ENCODE results near the gene DMBX1.

The DMBX1 gene

DNA sequence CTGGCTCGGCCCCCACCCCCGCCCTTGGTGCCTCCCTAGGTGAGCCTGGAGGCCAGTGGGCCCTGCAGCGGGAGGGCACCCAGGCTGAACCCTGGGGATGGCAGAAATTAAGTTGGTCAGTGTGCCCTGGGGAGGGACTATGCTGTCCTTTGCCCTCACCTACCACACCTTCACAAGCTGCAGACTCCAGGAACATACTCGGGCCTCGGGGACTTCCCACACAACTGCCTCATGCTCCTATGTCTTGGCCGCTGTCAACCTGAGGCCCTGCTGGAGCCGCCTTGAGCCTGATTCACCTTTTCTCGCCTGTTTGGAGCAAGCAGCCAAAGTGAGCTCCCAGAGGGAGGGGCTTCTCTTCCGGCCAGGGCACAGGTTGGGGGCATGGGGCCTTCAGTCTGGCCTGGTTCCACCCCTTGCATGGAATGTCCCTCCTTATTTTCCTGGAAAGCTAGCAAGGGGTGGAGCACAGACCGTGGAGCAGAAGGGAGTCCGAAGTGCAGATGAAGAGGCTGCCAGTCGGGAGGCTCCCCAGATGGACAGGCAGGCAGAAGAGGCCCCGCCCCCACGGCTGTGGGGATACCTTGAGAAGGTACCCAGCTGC lies 37.2 kb downstream of the DMBX1 start:
- DNase-seq = no peak

DNA sequence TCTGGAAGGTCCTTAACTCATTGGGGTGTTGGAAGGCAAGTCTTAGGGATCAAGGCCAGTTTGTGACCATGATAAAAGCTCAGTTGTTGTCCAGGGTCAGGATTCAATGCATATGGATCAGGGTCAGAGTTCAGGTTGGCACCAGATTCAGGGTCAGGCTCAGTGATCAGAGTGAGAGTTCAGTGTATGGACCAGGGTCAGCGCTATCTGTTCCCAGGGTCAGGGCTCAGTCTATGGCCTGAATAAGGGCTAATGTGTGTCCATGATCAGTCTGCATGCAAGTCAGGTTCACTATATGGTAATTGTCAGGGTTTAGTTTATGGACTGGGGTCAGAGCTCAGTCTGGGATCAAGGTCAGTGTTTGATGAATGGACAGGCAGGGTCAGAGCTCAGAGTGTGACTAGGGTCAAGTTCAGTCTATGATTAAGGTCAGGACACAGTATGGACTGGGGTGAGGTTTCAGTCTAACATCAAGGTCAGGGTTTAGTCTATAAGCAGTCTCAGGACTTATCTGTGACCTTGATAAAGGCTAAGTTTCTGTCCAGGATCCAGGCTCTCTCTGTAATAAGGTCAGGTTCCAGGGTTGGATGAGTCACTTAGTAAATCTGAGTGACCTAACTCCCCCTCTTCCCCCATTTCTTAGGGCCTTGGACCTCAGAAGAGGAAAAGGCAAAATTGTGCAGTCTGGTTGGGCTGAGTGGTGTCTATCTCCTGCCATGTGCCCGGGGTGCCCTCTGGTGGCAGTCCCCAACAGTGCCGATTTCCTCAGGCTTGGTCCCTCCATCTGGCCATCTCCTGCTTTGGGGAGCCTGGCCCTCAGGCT lies 38.0 kb downstream of the DMBX1 start:
- DNase-seq = peak; percentile 68

DNA sequence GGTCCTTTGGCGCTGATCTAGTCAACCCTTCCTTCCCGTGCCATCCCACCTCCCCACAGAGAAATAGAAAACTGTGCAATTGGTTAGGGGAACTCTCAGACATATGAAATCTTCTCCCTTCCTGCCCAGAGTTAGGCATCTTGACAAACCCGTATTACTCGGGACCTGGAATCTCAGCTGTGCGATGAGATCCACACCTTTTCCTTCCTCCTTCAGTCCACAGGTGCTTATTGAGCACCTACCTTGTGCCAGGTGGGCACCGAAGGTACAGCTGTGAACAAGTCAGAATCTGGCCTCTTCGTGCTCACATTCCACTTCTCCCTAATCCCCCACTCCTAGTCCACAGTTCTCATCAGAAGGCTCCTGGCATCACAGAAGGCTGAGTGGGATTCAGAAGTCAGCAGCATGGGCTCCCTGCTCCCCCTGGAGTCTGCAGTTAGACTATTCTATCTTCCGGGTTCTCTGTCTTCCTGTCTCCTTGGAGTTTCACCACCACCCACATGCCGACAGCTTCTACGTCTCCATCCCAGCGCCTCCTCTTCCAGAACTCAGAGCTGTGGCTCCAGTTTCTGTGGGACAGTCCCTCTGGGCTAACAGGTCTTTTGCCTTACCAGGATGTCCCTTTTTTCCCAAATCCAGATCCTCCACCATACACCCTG lies 38.8 kb downstream of the DMBX1 start:
- no peak for DNase-seq

DNA sequence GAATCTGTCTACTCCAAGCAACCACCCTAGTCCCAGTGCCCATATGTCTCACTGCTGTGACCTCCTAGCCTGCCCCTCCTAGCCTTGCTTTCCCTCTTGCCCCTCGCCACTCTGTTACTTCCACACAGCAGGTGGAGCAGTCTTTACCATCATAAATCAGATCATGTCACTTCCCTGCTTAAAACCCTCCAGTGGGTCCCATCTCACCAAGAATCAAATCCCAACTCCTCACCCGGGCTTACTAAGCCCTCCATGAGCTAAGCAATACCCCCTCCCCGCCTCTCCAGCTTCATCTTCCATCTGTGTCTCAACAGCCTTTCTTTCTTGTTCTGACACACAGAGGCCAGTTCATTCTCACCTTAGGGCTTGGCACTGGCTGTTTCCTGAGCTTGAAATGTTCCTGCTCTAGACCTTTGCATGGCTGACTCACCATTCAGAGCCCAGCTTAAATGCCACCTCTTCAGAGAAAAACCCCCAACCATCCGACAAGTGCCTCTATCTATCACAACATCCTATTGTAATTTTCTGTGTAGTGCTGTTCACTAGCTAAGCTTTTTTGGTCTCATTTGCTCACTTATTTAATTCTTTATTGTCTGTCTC lies 39.5 kb downstream of the DMBX1 start:
- no peak for DNase-seq

DNA sequence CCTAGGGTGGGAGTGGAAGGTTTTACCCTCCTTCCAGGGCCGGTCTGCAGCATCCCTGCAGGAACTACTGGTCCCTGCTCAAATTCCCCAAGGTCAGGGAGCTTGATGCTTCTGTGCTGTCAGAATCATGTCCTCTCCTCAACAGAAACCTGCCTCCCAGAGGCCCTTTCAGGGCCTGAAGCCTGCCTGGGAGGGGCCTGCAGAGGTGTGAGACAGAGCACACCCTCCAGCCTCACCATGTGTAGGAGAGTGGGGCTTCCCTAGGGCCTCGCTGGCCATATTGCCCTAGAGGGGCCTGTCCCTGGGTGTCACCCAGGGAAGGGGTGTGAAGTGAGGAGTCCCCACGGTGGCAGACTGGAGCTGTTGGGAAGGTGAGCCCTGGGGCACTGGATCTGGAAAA lies 40.7 kb downstream of the DMBX1 start:
- no peak for DNase-seq

DNA sequence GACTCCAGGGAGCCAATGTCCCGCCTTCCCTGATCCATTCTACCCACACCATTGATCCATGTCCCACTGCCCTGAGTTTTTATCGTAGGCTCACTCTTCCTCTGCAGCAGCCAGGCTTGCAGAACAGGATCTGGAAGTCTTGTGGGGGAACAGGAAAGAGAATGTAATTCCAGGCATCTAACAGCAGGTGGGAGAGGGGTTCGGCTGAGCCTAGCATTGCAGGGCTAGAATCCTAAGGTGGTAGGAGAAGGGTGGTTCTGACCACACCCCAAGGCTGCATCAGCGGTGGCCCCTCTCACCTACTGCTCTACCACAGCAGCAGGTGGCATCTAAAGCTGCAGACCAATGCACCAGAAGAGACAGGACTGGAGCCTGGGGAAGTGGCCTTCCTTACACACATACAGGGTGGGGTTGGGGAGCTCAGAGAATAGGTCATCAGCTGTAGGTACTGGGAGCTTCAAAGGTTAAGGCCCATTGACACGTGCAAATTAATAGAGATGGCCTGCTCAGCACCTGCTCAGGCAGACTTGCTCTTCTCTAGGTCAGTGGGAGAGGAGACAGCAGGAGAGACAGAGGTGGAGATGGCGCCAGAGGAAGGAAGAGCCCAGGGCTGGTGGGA lies 41.3 kb downstream of the DMBX1 start:
- no peak for DNase-seq

DNA sequence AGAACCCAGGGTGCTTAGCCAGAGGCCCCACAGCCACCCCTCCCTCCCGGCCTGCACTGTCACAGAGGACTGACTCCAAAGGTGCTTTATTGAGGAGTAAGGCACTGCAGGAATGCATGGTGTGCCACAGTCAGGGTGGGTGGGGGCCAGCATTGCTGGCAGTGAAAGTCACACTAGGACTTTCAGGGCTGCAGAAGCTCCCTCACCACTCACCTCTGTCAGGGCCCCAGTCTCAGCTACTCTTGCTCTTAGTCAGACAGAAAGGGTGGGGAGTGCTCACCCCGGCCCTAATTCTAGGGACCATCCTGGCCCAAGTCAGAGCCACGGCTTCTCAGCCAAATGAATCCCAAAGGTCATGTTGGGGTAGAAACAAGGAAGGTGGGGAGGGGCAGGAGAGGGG lies 42.5 kb downstream of the DMBX1 start:
- no peak for DNase-seq

DNA sequence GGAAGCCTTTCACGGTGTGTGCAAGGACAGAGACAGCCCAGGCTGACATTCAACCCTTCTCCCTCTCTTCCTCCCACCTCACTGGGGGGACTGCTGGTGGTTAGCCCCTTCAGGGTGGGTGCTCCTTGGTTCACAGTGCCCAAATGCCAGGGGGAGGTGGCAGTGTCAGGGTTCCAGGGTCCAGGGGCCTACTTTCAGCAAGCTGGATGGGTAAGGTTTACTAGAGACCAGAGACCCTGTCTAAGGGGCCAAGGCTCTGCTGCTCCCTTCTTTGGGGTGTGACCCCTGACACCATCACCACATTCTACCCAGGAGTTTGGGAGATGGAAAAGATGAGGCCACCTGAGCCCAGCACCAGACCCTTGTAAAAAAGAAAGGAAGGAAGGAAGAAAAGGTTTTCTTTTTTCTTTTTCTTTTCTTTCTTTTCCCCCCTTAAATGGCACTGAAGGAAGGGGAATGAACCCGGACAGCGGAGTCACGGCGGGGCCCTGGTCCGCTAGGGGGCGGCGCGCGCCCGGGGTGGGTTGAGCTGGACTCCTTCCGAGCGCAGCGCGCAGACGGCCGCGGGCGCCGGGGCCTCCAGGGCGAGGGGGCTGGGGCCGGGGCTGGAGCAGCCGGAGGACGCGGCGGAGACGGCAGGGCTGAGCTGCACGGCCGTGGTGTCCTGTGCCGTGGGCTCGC lies 43.0 kb downstream of the DMBX1 start:
- DNase-seq = peak; percentile 66

DNA sequence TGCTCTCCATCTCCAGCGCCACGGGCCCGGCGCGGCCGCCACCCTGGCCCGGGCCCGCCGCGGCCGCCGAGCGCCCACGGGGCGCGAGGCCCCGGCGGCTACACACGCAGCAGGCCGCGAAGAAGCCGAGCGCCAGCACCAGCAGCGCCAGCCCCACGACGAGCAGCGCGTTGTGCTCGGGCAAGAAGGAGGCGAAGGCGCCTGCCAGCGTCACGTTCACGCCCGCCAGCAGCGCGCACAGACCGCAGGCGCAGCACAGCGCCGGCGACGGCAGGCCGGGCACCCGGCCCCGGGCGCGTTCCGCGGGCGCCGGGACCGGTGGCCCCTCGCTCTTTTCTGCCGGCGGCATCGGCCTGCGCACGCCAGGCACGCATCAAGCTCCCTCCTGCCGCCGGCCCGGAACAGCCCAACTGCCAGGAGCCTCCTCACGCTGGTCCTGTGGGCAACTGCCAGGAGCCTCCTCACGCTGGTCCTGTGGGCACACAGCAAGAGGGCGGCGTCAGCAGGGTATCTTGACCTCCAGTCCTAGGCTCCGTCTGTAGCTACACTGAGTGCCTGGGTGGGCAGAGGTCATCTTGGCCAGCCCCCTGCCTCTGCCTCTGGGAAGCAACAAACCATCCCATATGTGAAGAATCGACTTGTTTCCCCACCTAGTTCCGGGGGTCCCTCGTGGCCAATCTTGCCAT lies 43.7 kb downstream of the DMBX1 start:
- peak; percentile 52 for DNase-seq

DNA sequence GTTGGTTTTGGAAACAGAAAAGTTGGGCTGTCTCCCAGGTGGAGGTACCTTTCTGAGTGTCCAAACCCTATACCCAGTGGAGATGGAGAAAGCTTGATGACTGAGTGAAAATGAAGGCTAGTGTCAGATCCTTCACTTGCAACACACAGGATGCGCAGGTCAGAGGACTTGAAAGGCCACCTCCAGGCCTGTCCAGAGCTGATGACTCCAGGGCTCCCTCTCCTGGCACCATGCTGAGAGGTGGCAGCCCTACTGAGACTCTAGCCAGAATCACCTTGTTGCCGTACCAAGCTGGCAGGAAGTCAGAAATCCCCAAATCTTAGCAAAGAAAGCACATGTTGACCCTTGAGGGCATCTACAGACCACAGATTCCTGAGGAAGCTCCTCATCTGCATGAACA lies 45.4 kb downstream of the DMBX1 start:
- DNase-seq = peak; percentile 8

DNA sequence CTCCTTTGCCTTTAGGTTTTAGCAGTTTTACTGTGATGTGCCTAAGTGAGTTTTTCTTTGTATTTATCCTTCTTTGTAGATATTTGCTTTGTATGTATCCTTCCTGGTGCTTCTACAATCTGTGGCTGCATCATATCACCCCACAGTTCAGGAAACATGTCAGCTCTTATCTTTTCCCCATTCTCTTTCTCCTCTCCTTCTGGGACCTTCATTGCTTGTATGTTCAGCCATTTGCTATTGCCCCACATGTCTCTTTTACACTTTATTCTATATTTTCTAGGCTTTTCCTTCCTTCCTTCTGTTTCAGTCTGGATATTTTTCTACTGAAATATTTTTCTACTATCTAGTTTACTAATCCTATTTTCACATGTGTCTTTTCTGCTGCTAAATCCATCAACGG lies 46.9 kb downstream of the DMBX1 start:
- no peak for DNase-seq

DNA sequence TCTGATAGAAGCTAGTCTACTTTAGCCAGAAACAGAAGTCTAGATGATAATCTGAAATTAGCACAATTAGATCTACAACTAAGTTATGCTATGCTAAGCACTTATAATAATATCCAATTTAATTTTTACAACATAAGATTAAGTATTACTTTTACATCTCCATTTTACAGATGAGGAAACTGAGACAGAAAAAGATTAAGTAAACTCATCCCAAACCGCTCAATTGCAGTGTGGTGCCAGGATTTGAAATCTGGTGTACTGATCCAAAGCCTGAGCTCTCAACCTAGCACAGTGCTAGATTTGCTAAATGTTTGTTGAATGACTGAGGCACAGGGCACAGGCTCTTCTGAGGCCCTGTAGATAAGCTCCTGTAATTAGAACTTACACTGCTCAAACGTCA lies 48.0 kb downstream of the DMBX1 start:
- no peak for DNase-seq

DNA sequence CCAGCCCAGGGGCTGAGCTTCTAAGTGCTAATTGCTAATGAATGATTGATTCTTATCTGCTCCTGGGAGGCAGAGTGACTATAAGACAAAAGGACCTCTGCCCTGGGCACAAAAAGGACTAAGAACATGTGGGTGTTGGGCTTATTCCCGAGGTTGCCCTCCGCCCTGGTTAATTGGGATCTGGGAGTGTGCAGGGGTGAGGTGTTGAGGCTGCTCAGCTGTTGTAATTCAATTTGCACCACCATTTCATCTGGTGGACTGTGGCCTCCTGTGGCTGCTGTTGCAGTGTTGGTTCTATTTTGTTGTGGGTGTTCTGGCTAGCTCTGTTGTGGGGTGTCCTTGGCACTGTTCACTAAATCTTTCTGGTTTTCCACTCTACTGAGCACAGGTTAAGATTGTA lies 48.5 kb downstream of the DMBX1 start:
- no peak for DNase-seq

Measured in activated CD4-positive, alpha-beta T cell treated with anti-CD3 and anti-CD28 coated beads, Interleukin-2, amount 50 U/mL, for 1 hour (primary cell).